A673 (cell line): ENCODE measurements around the gene OR10H2. TPM values are rescaled to one million over a fixed set of nuclear protein-coding genes. Genes with fewer than 3 reads are reported as not detected.

Experiments used
- BruUV-seq: library from RNA; stranded (reverse); fragments of 400-500 nt; replicated peaks from 2 replicates; lab custom pipeline; 2021; lab: Mats Ljungman, UMichigan
- CTCF ChIA-PET: fragments of 300-600 bp; sonication (Branson Sonifier 250); formaldehyde crosslinking; loops from one replicate; lab custom pipeline; 2022; ENCODE audit warnings: antibody characterized with exemption; lab: Charles Lee
- POLR2A ChIA-PET: fragments of 300-600 bp; sonication (Branson Sonifier 250); formaldehyde crosslinking; loops from one replicate; lab custom pipeline; 2022; ENCODE audit warnings: antibody characterized with exemption; ENCODE audit not compliant: low non-redundant PET; lab: Charles Lee
- DNase-seq: peaks from one replicate; pipeline ENCODE4 v3.0.0-alpha.2; 2015; ENCODE audit warnings: low spot score
- H3K27ac ChIP-seq: fragments of 200-600 bp; sonication (generic); 2 replicates; pipeline ENCODE4 v1.5.1; 2016; ENCODE audit warnings: mixed run types, low read depth, mild to moderate bottlenecking, mixed read lengths, antibody characterized with exemption, low read length; ENCODE audit not compliant: poor library complexity, severe bottlenecking
- H3K27me3 ChIP-seq: fragments of 200-600 bp; sonication (generic); replicated peaks from 2 replicates; pipeline ENCODE4 v1.6.1; 2017; ENCODE audit warnings: mixed run types, low read depth, mild to moderate bottlenecking, mixed read lengths, antibody characterized with exemption, low read length; ENCODE audit not compliant: insufficient read depth, poor library complexity
- H3K36me3 ChIP-seq: fragments of 200-600 bp; sonication (generic); 2 replicates; pipeline ENCODE4 v1.6.1; 2016; ENCODE audit warnings: mixed run types, mild to moderate bottlenecking, mixed read lengths, antibody characterized with exemption, low read length; ENCODE audit not compliant: insufficient read depth, poor library complexity, severe bottlenecking
- H3K4me1 ChIP-seq: fragments of 200-600 bp; sonication (generic); 2 replicates; pipeline ENCODE4 v1.6.1; 2017; ENCODE audit warnings: mixed run types, mild to moderate bottlenecking, mixed read lengths, antibody characterized with exemption, low read length; ENCODE audit not compliant: insufficient read depth, poor library complexity, severe bottlenecking
- H3K4me3 ChIP-seq: fragments of 200-600 bp; sonication (generic); 2 replicates; pipeline ENCODE4 v1.5.1; 2016; ENCODE audit warnings: low read depth, mixed run types, mild to moderate bottlenecking, mixed read lengths, low read length; ENCODE audit not compliant: poor library complexity, severe bottlenecking
- H3K9me3 ChIP-seq: fragments of 200-600 bp; sonication (generic); 2 replicates; pipeline ENCODE4 v1.6.1; 2016; ENCODE audit warnings: mixed run types, low read depth, mild to moderate bottlenecking, mixed read lengths, antibody characterized with exemption, low read length; ENCODE audit not compliant: poor library complexity, severe bottlenecking
- CTCF ChIP-seq: fragments of 300-800, 200-600 bp; sonication (generic); conservative IDR thresholded peaks from 2 replicates; pipeline ENCODE4 v1.5.1; 2017; ENCODE audit warnings: low read depth, mild to moderate bottlenecking, antibody characterized with exemption, low read length, moderate library complexity, mixed read lengths
- EZH2 ChIP-seq: fragments of 200-600 bp; sonication (generic); IDR thresholded peaks from 2 replicates; pipeline ENCODE4 v1.6.1; 2017; ENCODE audit warnings: borderline replicate concordance, low read depth, mild to moderate bottlenecking, mixed read lengths, antibody characterized with exemption, low read length; ENCODE audit not compliant: poor library complexity, severe bottlenecking
- intact Hi-C: fragments of 100-400 bp; cut with micrococcal nuclease; formaldehyde crosslinking; loops from one replicate; pipeline ENCODE4 v1.10.0; 2022; ENCODE audit not compliant: unreplicated experiment
- total RNA-seq: library from RNA; stranded (reverse); gene quantifications from 2 replicates; pipeline ENCODE4 v1.2.3, GENCODE V29; 2021

Gene OR10H2
- total RNA-seq, 1 experiment from 2014 or later, result not detected

- TF ChIP-seq EZH2 (no peak), CTCF (no peak)
- peaks cover 30% of the 10 kb centered on the region for H3K27me3 ChIP-seq
- H3K27ac ChIP-seq, result no peak overlapping the region
- no peaks in the 10 kb centered on the region for H3K9me3 ChIP-seq
- no peak for DNase-seq
- no peak overlapping the region for H3K4me3 ChIP-seq
- H3K4me1 ChIP-seq, result no peaks in the 10 kb centered on the region
- ChIA-PET POLR2A (no interaction called here), CTCF (no interaction called here)
- intact Hi-C loops, result no loop called here
- no peaks in the 10 kb centered on the region for H3K36me3 ChIP-seq
- BruUV-seq, result no TSS peak
Observed at GRCh38 chr19:15740785-15741184, 13.0 kb downstream of the OR10H2 start.

GRCh38 chr19:15748239-15748638 is 20.4 kb downstream of the OR10H2 start:
- BruUV-seq, result no TSS peak
- Histone ChIP-seq H3K4me1 (no peaks in the 10 kb centered on the region), H3K27me3 (peaks cover 89% of the 10 kb centered on the region), H3K36me3 (no peaks in the 10 kb centered on the region), H3K27ac (no peak overlapping the region), H3K9me3 (no peaks in the 10 kb centered on the region), H3K4me3 (no peak overlapping the region)
- POLR2A ChIA-PET, result no interaction called here
- intact Hi-C loops, result no loop called here
- TF ChIP-seq EZH2 (no peak), CTCF (no peak)
- no peak for DNase-seq
- CTCF ChIA-PET, result no interaction called here

- BruUV-seq, result no TSS peak
- Histone ChIP-seq H3K4me3 (no peak overlapping the region), H3K36me3 (no peaks in the 10 kb centered on the region), H3K27me3 (peaks cover 74% of the 10 kb centered on the region), H3K27ac (no peak overlapping the region), H3K4me1 (no peaks in the 10 kb centered on the region), H3K9me3 (no peaks in the 10 kb centered on the region)
- POLR2A ChIA-PET, result no interaction called here
- CTCF ChIA-PET, result no interaction called here
- intact Hi-C loops, result no loop called here
- TF ChIP-seq EZH2 (no peak), CTCF (no peak)
- DNase-seq, result no peak
Observed at GRCh38 chr19:15758379-15758778, 30.6 kb downstream of the OR10H2 start.
